Hepatocyte (in vitro differentiated cells): ENCODE measurements around the gene SH3GL2.

ENCODE experiments used
- CTCF ChIP-seq: fragments of 200-600 bp; sonication (generic); IDR thresholded peaks from 2 replicates; pipeline ENCODE4 v1.5.1; 2016; ENCODE audit warnings: antibody characterized with exemption, mild to moderate bottlenecking; ENCODE audit not compliant: poor library complexity
- EZH2 ChIP-seq: fragments of 200-600 bp; sonication (generic); IDR thresholded peaks from 2 replicates; pipeline ENCODE4 v1.6.1; 2016; ENCODE audit warnings: antibody characterized with exemption, mild to moderate bottlenecking, borderline replicate concordance

- TF ChIP-seq CTCF = peak; percentile 9
- TF ChIP-seq EZH2 = no peak
Observed at GRCh38 chr9:17824191-17824590, 245.3 kb downstream of the SH3GL2 start.
